Endothelial cell (in vitro differentiated cells): ENCODE measurements around the gene CDCP1. TPM values are rescaled to one million over a fixed set of nuclear protein-coding genes. Genes with fewer than 3 reads are reported as not detected.

Experiments
- DNase-seq: peaks from one replicate; pipeline ENCODE4 v3.0.0; 2021; ENCODE audit warnings: low spot score
- H3K27ac Mint-ChIP-seq: one replicate; pipeline ENCODE4 v1.8.0; 2021; ENCODE audit warnings: mixed read lengths, inconsistent platforms; ENCODE audit not compliant: unreplicated experiment
- H3K27me3 Mint-ChIP-seq: one replicate; pipeline ENCODE4 v1.8.0; 2021; ENCODE audit warnings: mild to moderate bottlenecking, moderate library complexity, mixed read lengths, inconsistent platforms; ENCODE audit not compliant: unreplicated experiment
- H3K36me3 Mint-ChIP-seq: one replicate; pipeline ENCODE4 v1.8.0; 2021; ENCODE audit warnings: mild to moderate bottlenecking, low read depth, mixed read lengths, inconsistent platforms; ENCODE audit not compliant: unreplicated experiment
- H3K4me1 Mint-ChIP-seq: one replicate; pipeline ENCODE4 v1.8.0; 2021; ENCODE audit warnings: mild to moderate bottlenecking, mixed read lengths, inconsistent platforms; ENCODE audit not compliant: unreplicated experiment
- H3K4me3 Mint-ChIP-seq: one replicate; pipeline ENCODE4 v1.8.0; 2021; ENCODE audit warnings: mild to moderate bottlenecking, mixed read lengths, inconsistent platforms; ENCODE audit not compliant: unreplicated experiment
- H3K9me3 Mint-ChIP-seq: one replicate; pipeline ENCODE4 v1.8.0; 2021; ENCODE audit warnings: mixed read lengths, inconsistent platforms; ENCODE audit not compliant: unreplicated experiment
- total RNA-seq: library from RNA; stranded (reverse); fragmentation: NEBNext Ultra II Directional; extraction: Animal tissue kit (Norgen Biotek cat#: 25700); gene quantifications from one replicate; pipeline ENCODE4 v1.2.1, GENCODE V29; 2021; ENCODE audit not compliant: unreplicated experiment
- TF ChIP-seq, protein P1 (sequence below): fragments of 200-600 bp; sonication (generic); IDR thresholded peaks from one replicate; pipeline ENCODE4 v1.5.0; 2021; ENCODE audit warnings: antibody characterized with exemption; ENCODE audit not compliant: unreplicated experiment

Gene CDCP1
- total RNA-seq, 1 donor from 2014 or later: 0.26 TPM

DNA sequence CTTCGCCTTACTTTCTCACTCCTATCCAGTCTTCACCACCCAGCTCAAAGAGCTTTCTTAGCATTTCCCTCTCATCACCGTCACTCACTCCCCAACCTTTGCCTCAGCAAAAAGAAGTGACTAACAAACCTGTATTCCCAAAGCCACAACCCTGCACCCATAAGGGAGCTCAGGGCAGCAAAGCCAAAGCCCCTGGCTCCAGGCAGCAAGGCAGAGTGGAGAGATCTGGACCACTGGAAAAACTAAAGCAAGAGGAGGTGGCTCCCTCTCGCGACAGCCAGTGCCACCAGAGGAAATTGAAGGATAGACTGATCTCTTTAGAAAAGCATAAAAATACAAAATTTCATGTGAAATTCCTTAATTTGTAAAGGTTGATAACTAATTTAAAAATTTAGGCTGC lies 25.1 kb upstream of the CDCP1 start:
- no peak for DNase-seq
- Mint-ChIP-seq H3K4me3 (no peak overlapping the region), H3K4me1 (peaks cover 9% of the 10 kb centered on the region), H3K36me3 (peaks cover 2% of the 10 kb centered on the region), H3K27me3 (peaks cover 3% of the 10 kb centered on the region), H3K27ac (no peak overlapping the region), H3K9me3 (peaks cover 1% of the 10 kb centered on the region)
- TF ChIP-seq, protein P1, sequence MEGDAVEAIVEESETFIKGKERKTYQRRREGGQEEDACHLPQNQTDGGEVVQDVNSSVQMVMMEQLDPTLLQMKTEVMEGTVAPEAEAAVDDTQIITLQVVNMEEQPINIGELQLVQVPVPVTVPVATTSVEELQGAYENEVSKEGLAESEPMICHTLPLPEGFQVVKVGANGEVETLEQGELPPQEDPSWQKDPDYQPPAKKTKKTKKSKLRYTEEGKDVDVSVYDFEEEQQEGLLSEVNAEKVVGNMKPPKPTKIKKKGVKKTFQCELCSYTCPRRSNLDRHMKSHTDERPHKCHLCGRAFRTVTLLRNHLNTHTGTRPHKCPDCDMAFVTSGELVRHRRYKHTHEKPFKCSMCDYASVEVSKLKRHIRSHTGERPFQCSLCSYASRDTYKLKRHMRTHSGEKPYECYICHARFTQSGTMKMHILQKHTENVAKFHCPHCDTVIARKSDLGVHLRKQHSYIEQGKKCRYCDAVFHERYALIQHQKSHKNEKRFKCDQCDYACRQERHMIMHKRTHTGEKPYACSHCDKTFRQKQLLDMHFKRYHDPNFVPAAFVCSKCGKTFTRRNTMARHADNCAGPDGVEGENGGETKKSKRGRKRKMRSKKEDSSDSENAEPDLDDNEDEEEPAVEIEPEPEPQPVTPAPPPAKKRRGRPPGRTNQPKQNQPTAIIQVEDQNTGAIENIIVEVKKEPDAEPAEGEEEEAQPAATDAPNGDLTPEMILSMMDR: no peak

DNA sequence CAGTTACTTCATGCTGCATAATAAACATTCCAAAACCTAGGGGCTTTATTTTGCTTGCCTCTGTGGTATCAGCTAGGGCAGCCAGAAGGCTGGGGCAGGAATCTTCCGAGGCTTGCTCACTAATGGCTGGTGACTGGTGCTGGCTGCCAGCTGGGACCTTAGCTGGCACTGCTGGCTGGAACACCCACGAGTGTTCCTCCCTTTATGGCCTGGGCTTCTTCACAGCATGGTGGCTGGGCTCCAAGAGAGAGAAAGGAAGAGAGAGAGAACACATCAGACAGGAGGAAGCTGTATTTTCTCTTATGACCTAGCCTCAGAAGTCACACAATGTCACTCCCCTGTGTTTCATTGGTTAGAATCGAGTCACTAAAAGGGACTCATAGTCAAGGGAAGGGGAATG lies 23.9 kb upstream of the CDCP1 start:
- Mint-ChIP-seq H3K36me3 (peaks cover 6% of the 10 kb centered on the region), H3K4me3 (no peak overlapping the region), H3K9me3 (peaks cover 9% of the 10 kb centered on the region), H3K27ac (no peak overlapping the region), H3K27me3 (peaks cover 4% of the 10 kb centered on the region), H3K4me1 (peaks cover 12% of the 10 kb centered on the region)
- no peak for DNase-seq
- TF ChIP-seq, protein P1: no peak

DNA sequence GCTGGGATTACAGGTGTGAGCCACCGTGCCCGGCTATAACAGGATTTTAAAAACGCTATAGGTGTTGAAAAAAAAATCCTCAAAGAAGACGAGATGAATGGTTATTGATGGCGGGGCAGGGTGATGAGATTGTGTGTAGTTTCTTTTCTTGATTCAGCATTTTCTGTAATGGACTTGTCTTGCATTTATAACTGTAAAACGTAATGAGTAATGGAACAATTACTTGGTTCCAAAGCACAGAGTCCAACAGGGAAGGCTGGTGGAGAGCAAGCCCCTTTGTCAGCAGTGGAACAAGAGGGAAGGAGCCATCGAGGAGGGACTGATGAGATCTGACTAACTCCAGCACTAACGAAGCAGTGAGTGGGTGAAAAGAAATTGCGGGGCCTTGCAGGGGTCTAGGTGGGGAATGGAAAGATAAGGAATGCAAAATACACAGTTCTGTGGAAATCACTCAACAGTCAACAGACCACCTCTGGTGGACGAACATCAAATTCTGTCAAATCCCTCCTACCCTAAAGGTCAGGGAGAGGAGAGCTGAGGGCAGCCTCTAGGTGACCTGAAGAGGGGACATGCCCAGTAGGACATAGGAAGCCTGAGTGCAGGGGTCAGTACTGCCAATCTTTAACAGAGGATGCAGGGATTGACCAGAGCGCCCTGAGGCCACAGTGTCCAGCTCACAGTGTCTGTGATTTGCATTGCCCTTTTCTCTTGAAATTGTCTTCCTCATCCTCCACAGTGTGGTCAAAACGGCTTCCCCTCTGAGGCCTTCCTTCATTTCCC lies 23.1 kb upstream of the CDCP1 start:
- DNase-seq: no peak
- H3K36me3 Mint-ChIP-seq: peaks cover 6% of the 10 kb centered on the region
- H3K27ac Mint-ChIP-seq: no peak overlapping the region
- peaks cover 4% of the 10 kb centered on the region for H3K27me3 Mint-ChIP-seq
- TF ChIP-seq, protein P1: no peak
- H3K4me3 Mint-ChIP-seq: no peak overlapping the region
- H3K9me3 Mint-ChIP-seq: peaks cover 9% of the 10 kb centered on the region
- H3K4me1 Mint-ChIP-seq: peaks cover 12% of the 10 kb centered on the region

DNA sequence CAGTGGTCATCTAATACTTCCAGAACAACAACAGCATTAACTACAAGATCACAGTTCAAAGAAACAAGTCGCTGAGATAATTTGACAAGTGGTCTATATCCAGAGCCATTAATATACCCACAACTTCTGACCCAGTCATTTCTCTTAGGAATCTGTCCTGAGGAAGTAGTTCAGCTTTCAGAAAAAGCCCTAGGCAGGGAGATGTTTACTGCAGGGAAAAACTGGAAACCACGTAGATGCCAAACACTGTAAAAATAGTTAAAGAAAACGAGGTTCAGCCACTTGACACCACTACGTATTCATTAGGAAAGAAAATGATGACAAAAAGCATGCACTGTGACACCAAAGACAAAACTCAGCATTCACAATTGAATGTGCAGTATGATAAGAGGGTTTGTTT lies 22.3 kb upstream of the CDCP1 start:
- no peak for DNase-seq
- Mint-ChIP-seq H3K4me3 (no peak overlapping the region), H3K27me3 (peaks cover 4% of the 10 kb centered on the region), H3K36me3 (peaks cover 6% of the 10 kb centered on the region), H3K27ac (peak overlapping the region; percentile 5), H3K4me1 (peaks cover 12% of the 10 kb centered on the region), H3K9me3 (peaks cover 9% of the 10 kb centered on the region)
- TF ChIP-seq, protein P1: no peak

DNA sequence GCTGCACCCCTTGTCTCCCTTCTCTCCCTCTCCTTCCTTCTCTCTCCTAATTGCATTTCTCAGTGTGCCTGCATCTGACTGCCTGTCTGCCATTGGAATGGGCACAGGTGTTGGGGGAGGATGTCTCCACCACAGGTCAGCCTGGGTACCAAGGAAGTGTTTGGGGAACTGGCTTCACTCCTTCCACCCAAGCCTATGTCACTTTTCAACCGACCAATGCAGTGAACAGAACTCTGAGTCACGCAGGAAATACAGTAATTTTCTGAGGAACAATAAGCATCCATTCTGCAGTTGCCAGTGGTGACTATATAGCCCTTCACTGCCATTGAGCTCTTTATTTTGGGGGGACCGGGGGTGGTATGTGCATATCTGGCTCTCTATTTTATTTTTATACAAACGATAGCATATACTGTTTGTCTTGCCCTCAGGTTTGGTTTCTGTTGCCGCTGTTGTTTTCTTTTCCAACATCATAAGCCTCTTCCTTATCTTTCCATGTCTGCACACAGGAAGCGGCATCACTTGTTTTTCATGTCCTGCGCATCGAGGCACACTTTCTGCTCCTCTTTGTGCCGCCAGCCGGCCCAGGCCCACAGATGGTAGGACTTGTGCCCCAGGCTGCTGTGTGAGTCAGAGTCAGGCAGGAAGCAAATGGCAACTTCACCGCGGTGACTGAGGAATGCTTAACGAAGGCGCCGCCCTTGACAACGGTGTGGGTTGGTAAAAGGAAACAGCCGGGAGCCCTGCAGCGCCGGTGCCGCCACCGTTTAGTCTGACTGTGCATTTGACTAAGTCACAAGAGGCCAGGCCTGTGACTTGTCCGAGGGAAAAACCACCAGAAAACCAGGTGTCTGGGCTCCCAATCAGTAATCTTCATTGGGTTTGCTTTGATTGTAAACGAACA lies 21.1 kb upstream of the CDCP1 start:
- peaks cover 9% of the 10 kb centered on the region for H3K9me3 Mint-ChIP-seq

More for the DNA sequence above, 21.1 kb upstream of the CDCP1 start:
- Mint-ChIP-seq H3K27ac (peak overlapping the region; percentile 88), H3K4me3 (no peak overlapping the region), H3K36me3 (peaks cover 6% of the 10 kb centered on the region), H3K4me1 (peaks cover 12% of the 10 kb centered on the region), H3K27me3 (peaks cover 4% of the 10 kb centered on the region)
- peak; percentile 76 for DNase-seq
- TF ChIP-seq, protein P1: no peak
